Measurements from ENCODE around the gene GLI1. TPM values are rescaled to one million over a fixed set of nuclear protein-coding genes. Genes with fewer than 3 reads are reported as not detected.

GLI1 gene
- total and polyA plus RNA-seq, 11 donors = 0.08 to 2.6 (median 0.83) TPM

DNA sequence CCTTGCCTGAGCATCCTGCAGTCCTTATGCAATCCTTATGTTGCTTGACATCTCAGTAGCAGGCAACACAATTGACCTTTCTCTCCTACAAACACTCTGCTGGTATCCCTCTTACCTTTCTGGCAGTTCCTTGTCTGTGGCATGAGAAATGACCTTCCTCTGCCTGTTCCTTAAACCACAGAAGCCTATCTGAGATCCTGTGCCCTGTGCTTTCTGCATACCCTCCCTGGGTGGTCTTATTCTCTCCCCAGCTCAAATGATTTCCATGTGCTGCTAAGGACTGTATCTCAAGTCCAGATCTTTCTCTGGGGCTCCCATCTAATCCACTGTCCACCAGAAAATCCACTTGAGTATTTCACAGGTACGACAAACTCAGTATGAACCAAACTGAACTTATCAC lies 22.1 kb downstream of the GLI1 start:
- 68 to 89% (median 80%) methylated on average over 1 of the region's 1 CpG for WGBS, 4 donors
- H3K27ac ChIP-seq = no peak overlapping the region
- ATAC-seq = no peak

GRCh38 chr12:57483466-57483865 lies 23.9 kb downstream of the GLI1 start:
- intact Hi-C loops (cut with DNase I) = no loop called here
- no peak for DNase-seq
- Histone ChIP-seq H3K27me3 (peaks cover 0 to 11% (median 0%) of the 10 kb centered on the region in 9 donors), H3K4me1 (peaks cover 0 to 34% (median 4%) of the 10 kb centered on the region in 12 donors), H3K27ac (no peak overlapping the region), H3K36me3 (no peaks in the 10 kb centered on the region), H3K9me3 (no peaks in the 10 kb centered on the region), H3K4me3 (no peak overlapping the region)
- 50 to 57% (median 52%) methylated on average over 5 of the region's 5 CpGs for WGBS, 4 donors
- TF ChIP-seq, protein P1, sequence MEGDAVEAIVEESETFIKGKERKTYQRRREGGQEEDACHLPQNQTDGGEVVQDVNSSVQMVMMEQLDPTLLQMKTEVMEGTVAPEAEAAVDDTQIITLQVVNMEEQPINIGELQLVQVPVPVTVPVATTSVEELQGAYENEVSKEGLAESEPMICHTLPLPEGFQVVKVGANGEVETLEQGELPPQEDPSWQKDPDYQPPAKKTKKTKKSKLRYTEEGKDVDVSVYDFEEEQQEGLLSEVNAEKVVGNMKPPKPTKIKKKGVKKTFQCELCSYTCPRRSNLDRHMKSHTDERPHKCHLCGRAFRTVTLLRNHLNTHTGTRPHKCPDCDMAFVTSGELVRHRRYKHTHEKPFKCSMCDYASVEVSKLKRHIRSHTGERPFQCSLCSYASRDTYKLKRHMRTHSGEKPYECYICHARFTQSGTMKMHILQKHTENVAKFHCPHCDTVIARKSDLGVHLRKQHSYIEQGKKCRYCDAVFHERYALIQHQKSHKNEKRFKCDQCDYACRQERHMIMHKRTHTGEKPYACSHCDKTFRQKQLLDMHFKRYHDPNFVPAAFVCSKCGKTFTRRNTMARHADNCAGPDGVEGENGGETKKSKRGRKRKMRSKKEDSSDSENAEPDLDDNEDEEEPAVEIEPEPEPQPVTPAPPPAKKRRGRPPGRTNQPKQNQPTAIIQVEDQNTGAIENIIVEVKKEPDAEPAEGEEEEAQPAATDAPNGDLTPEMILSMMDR (IDR thresholded peaks at IDR 0.05) = no peak
- no peak for TF ChIP-seq POLR2A (IDR thresholded peaks at IDR 0.05)
- ATAC-seq = no peak

More for the DNA sequence above, 22.1 kb downstream of the GLI1 start:
- Histone ChIP-seq H3K9me3 (no peaks in the 10 kb centered on the region), H3K4me1 (peaks cover 0 to 32% (median 0%) of the 10 kb centered on the region in 12 donors), H3K36me3 (no peaks in the 10 kb centered on the region), H3K27me3 (peaks cover 0 to 20% (median under 1%) of the 10 kb centered on the region in 9 donors), H3K4me3 (no peak overlapping the region)
- intact Hi-C loops (cut with DNase I) = no loop called here
- no peak for TF ChIP-seq POLR2A (IDR thresholded peaks at IDR 0.05)
- DNase-seq = no peak

GRCh38 chr12:57485695-57486094 lies 26.1 kb downstream of the GLI1 start:
- no peaks in the 10 kb centered on the region for H3K9me3 ChIP-seq
- H3K27ac ChIP-seq = no peak overlapping the region
- no peak for TF ChIP-seq POLR2A (IDR thresholded peaks at IDR 0.05)
- TF ChIP-seq, protein P1 (IDR thresholded peaks at IDR 0.05) = no peak
- intact Hi-C loops (cut with DNase I) = loop anchor here in 1 of 10 donors (5.0 kb wide), 1 partner anchor 62 kb away; the partner anchor contains the start of gene DCTN2
- peaks cover 6 to 21% (median 10%) of the 10 kb centered on the region in 12 donors for H3K4me1 ChIP-seq
- DNase-seq = no peak
- H3K27me3 ChIP-seq = peaks cover 0 to 6% (median 0%) of the 10 kb centered on the region in 9 donors
- ATAC-seq = no peak
- no peak overlapping the region for H3K4me3 ChIP-seq
- peaks cover 0 to 18% (median 13%) of the 10 kb centered on the region in 9 donors for H3K36me3 ChIP-seq

- H3K36me3 ChIP-seq = peaks cover 0 to 33% (median 28%) of the 10 kb centered on the region in 9 donors
- H3K4me3 ChIP-seq = peak overlapping the region; percentile 66 to 97 (median 82)
- H3K27me3 ChIP-seq = no peaks in the 10 kb centered on the region
- WGBS, 4 donors = 92 to 94% (median 93%) methylated on average over 27 of the region's 27 CpGs
- H3K4me1 ChIP-seq = peaks cover 6 to 20% (median 10%) of the 10 kb centered on the region in 12 donors
- no peak for ATAC-seq
- DNase-seq = no peak
- TF ChIP-seq, protein P1 (IDR thresholded peaks at IDR 0.05) = no peak
- no peak for TF ChIP-seq POLR2A (IDR thresholded peaks at IDR 0.05)
- intact Hi-C loops (cut with DNase I) = loop anchor here in 1 of 10 donors (5.0 kb wide), 1 partner anchor 60 kb away; the partner anchor contains the start of gene DCTN2
- H3K9me3 ChIP-seq = no peaks in the 10 kb centered on the region
- H3K27ac ChIP-seq = peak overlapping the region in 8 of 12 donors; percentile 53 to 84 (median 72)
These were observed 27.5 kb downstream of the GLI1 start for GRCh38 chr12:57487055-57487596.
